ENCODE results near the gene OPTC. TPM values are rescaled to one million over a fixed set of nuclear protein-coding genes. Genes with fewer than 3 reads are reported as not detected.

OPTC gene
- total and polyA plus RNA-seq, 10 donors = not detected

- Histone ChIP-seq H3K9me3 (no peaks in the 10 kb centered on the region), H3K36me3 (no peaks in the 10 kb centered on the region), H3K27ac (no peak overlapping the region), H3K27me3 (replicated peaks in 1 of 7) (peaks cover 0 to 22% (median 0%) of the 10 kb centered on the region in 7 donors), H3K4me1 (peaks cover 3 to 29% (median 16%) of the 10 kb centered on the region in 6 donors), H3K4me3 (no peak overlapping the region)
- no peak for DNase-seq
- 90 to 94% (median 94%) methylated on average over 7 to 8 of the region's 8 CpGs for WGBS, 5 donors
- intact Hi-C loops (cut with DNase I; ENCODE audit: low total_unique reads) = loop anchor here (2.0 kb wide), 1 partner anchor 195 kb away; no protein-coding TSS in a partner anchor
- TF ChIP-seq POLR2A (IDR thresholded peaks at IDR 0.05) = no peak
- TF ChIP-seq POLR2AphosphoS5 (IDR thresholded peaks at IDR 0.05) = no peak
- TF ChIP-seq, protein P1, sequence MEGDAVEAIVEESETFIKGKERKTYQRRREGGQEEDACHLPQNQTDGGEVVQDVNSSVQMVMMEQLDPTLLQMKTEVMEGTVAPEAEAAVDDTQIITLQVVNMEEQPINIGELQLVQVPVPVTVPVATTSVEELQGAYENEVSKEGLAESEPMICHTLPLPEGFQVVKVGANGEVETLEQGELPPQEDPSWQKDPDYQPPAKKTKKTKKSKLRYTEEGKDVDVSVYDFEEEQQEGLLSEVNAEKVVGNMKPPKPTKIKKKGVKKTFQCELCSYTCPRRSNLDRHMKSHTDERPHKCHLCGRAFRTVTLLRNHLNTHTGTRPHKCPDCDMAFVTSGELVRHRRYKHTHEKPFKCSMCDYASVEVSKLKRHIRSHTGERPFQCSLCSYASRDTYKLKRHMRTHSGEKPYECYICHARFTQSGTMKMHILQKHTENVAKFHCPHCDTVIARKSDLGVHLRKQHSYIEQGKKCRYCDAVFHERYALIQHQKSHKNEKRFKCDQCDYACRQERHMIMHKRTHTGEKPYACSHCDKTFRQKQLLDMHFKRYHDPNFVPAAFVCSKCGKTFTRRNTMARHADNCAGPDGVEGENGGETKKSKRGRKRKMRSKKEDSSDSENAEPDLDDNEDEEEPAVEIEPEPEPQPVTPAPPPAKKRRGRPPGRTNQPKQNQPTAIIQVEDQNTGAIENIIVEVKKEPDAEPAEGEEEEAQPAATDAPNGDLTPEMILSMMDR (IDR thresholded peaks at IDR 0.05 in 8 of 11, conservative IDR thresholded peaks at IDR 0.05 in 3 of 11) = no peak
Observed at GRCh38 chr1:203505526-203506204, 11.7 kb downstream of the OPTC start.

- WGBS, 5 donors = 44 to 77% (median 64%) methylated on average over 6 of the region's 6 CpGs
- TF ChIP-seq, protein P1 (IDR thresholded peaks at IDR 0.05 in 8 of 11, conservative IDR thresholded peaks at IDR 0.05 in 3 of 11) = no peak
- TF ChIP-seq POLR2AphosphoS5 (IDR thresholded peaks at IDR 0.05) (no peak), POLR2A (IDR thresholded peaks at IDR 0.05) (no peak)
- H3K9me3 ChIP-seq = no peaks in the 10 kb centered on the region
- intact Hi-C loops (cut with DNase I; ENCODE audit: low total_unique reads) = no loop called here
- no peak overlapping the region for H3K4me3 ChIP-seq
- peaks cover 0 to 24% (median 0%) of the 10 kb centered on the region in 7 donors for H3K27me3 ChIP-seq (replicated peaks in 1 of 7)
- peaks cover 3 to 36% (median 16%) of the 10 kb centered on the region in 6 donors for H3K4me1 ChIP-seq
- no peak overlapping the region for H3K27ac ChIP-seq
- H3K36me3 ChIP-seq = no peaks in the 10 kb centered on the region
- DNase-seq = no peak
Observed at GRCh38 chr1:203506858-203507626, 13.1 kb downstream of the OPTC start.

GRCh38 chr1:203507759-203508158 lies 13.8 kb downstream of the OPTC start:
- H3K27me3 ChIP-seq (replicated peaks in 1 of 7) = peaks cover 0 to 18% (median 0%) of the 10 kb centered on the region in 7 donors
- peaks cover 3 to 41% (median 16%) of the 10 kb centered on the region in 6 donors for H3K4me1 ChIP-seq
- H3K9me3 ChIP-seq = no peaks in the 10 kb centered on the region
- no peak overlapping the region for H3K4me3 ChIP-seq
- TF ChIP-seq, protein P1 (IDR thresholded peaks at IDR 0.05 in 8 of 11, conservative IDR thresholded peaks at IDR 0.05 in 3 of 11) = no peak
- TF ChIP-seq POLR2AphosphoS5 (IDR thresholded peaks at IDR 0.05) (no peak), POLR2A (IDR thresholded peaks at IDR 0.05) (no peak)
- intact Hi-C loops (cut with DNase I; ENCODE audit: low total_unique reads) = no loop called here
- no peak overlapping the region for H3K27ac ChIP-seq
- no peak for DNase-seq
- WGBS, 5 donors = 25 to 50% (median 38%) methylated on average over 1 of the region's 1 CpG
- no peaks in the 10 kb centered on the region for H3K36me3 ChIP-seq
